Activated T-cell treated with anti-CD3 and anti-CD28 coated beads, Interleukin-2, amount 50 U/mL, for 1 hour (primary cell): ENCODE measurements around the gene RTRAF.

Source experiments
- DNase-seq: peaks from one replicate; pipeline ENCODE4 v3.0.0-alpha.2; 2020

RTRAF gene

GRCh38 chr14:52051871-52052270 lies 62.5 kb downstream of the RTRAF start:
- DNase-seq, result no peak

- DNase-seq, result no peak
Measured at GRCh38 chr14:52052288-52052943, 63.1 kb downstream of the RTRAF start.

- DNase-seq, result no peak
Measured at GRCh38 chr14:52053044-52053443, 63.7 kb downstream of the RTRAF start.

GRCh38 chr14:52054678-52055077 lies 65.3 kb downstream of the RTRAF start:
- DNase-seq, result no peak

GRCh38 chr14:52055167-52055566 lies 65.8 kb downstream of the RTRAF start:
- no peak for DNase-seq

- DNase-seq, result no peak
Measured at GRCh38 chr14:52058341-52058740, 69.0 kb downstream of the RTRAF start.

- no peak for DNase-seq
Measured at GRCh38 chr14:52059649-52060048, 70.3 kb downstream of the RTRAF start.

GRCh38 chr14:52060080-52060479 lies 70.7 kb downstream of the RTRAF start:
- DNase-seq, result no peak
